ENCODE data around the gene SUCLG1. TPM values are rescaled to one million over a fixed set of nuclear protein-coding genes. Genes with fewer than 3 reads are reported as not detected.

Gene SUCLG1
- polyA plus RNA-seq, 4 donors: 224 to 777 (median 361) TPM

GRCh38 chr2:84492571-84492970, 33.5 kb upstream of the SUCLG1 start:
- Histone ChIP-seq H3K36me3 (ENCODE audit: control insufficient read depth in 3 of 3, insufficient read depth in 2 of 3, low read depth in 1 of 3, low read length in 3 of 3) (peaks cover 0 to 2% (median 0%) of the 10 kb centered on the region in 3 donors), H3K27me3 (ENCODE audit: control insufficient read depth in 3 of 3, insufficient read depth in 3 of 3, low read length in 3 of 3) (no peaks in the 10 kb centered on the region), H3K9me3 (ENCODE audit: control insufficient read depth in 2 of 2, insufficient read depth in 1 of 2, low read depth in 1 of 2, low read length in 1 of 2) (no peaks in the 10 kb centered on the region), H3K27ac (ENCODE audit: low read depth in 1 of 3, low read length in 2 of 3) (no peak overlapping the region), H3K4me1 (ENCODE audit: control insufficient read depth in 3 of 3, insufficient read depth in 2 of 3, low read depth in 1 of 3, low read length in 2 of 3) (peaks cover under 1 to 11% (median under 1%) of the 10 kb centered on the region in 3 donors), H3K4me3 (ENCODE audit: low read depth in 1 of 3, low read length in 3 of 3) (no peak overlapping the region)
- FAIRE-seq (no peak), DNase-seq (no peak)
- 65 to 87% (median 86%) methylated on average over 1 of the region's 1 CpG for WGBS, 3 donors

- DNase-seq (no peak), FAIRE-seq (no peak)
- peaks cover 0 to 2% (median 0%) of the 10 kb centered on the region in 3 donors for H3K36me3 ChIP-seq (ENCODE audit: control insufficient read depth in 3 of 3, insufficient read depth in 2 of 3, low read depth in 1 of 3, low read length in 3 of 3)
- no peak overlapping the region for H3K27ac ChIP-seq (ENCODE audit: low read depth in 1 of 3, low read length in 2 of 3)
- H3K9me3 ChIP-seq (ENCODE audit: control insufficient read depth in 2 of 2, insufficient read depth in 1 of 2, low read depth in 1 of 2, low read length in 1 of 2): no peaks in the 10 kb centered on the region
- H3K27me3 ChIP-seq (ENCODE audit: control insufficient read depth in 3 of 3, insufficient read depth in 3 of 3, low read length in 3 of 3): no peaks in the 10 kb centered on the region
- H3K4me1 ChIP-seq (ENCODE audit: control insufficient read depth in 3 of 3, insufficient read depth in 2 of 3, low read depth in 1 of 3, low read length in 2 of 3): peaks cover 4 to 20% (median 6%) of the 10 kb centered on the region in 3 donors
- no peak overlapping the region for H3K4me3 ChIP-seq (ENCODE audit: low read depth in 1 of 3, low read length in 3 of 3)
- 93 to 97% (median 93%) methylated on average over 6 of the region's 6 CpGs for WGBS, 3 donors
Measured at GRCh38 chr2:84491741-84492140, 32.7 kb upstream of the SUCLG1 start.

DNA sequence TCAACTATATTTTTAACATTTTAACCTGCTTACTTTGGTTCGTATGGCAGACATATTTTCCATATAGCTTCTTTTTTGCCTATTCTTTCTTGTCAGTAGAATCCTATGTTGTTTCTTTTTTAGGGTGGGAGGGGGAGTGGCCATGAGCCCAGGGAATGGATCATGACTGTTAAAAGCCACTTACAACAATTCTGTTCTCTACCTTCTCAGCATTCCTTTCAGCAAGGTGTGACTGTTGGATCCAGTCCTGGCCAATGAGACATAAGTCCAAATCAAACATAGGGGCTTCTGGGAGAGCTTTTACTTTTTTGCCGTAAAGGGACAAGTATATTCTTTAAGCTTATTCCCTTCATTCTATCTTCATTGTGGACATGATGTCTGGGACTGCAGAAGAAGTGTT, 32.2 kb upstream of the SUCLG1 start:
- Histone ChIP-seq H3K27me3 (ENCODE audit: control insufficient read depth in 3 of 3, insufficient read depth in 3 of 3, low read length in 3 of 3) (no peaks in the 10 kb centered on the region), H3K4me3 (ENCODE audit: low read depth in 1 of 3, low read length in 3 of 3) (no peak overlapping the region), H3K4me1 (ENCODE audit: control insufficient read depth in 3 of 3, insufficient read depth in 2 of 3, low read depth in 1 of 3, low read length in 2 of 3) (peaks cover 4 to 22% (median 6%) of the 10 kb centered on the region in 3 donors), H3K9me3 (ENCODE audit: control insufficient read depth in 2 of 2, insufficient read depth in 1 of 2, low read depth in 1 of 2, low read length in 1 of 2) (no peaks in the 10 kb centered on the region), H3K27ac (ENCODE audit: low read depth in 1 of 3, low read length in 2 of 3) (no peak overlapping the region), H3K36me3 (ENCODE audit: control insufficient read depth in 3 of 3, insufficient read depth in 2 of 3, low read depth in 1 of 3, low read length in 3 of 3) (peaks cover 0 to 2% (median 0%) of the 10 kb centered on the region in 3 donors)
- DNase-seq (no peak), FAIRE-seq (no peak)
- WGBS, 3 donors: 47 to 73% (median 50%) methylated on average over 2 of the region's 2 CpGs

DNA sequence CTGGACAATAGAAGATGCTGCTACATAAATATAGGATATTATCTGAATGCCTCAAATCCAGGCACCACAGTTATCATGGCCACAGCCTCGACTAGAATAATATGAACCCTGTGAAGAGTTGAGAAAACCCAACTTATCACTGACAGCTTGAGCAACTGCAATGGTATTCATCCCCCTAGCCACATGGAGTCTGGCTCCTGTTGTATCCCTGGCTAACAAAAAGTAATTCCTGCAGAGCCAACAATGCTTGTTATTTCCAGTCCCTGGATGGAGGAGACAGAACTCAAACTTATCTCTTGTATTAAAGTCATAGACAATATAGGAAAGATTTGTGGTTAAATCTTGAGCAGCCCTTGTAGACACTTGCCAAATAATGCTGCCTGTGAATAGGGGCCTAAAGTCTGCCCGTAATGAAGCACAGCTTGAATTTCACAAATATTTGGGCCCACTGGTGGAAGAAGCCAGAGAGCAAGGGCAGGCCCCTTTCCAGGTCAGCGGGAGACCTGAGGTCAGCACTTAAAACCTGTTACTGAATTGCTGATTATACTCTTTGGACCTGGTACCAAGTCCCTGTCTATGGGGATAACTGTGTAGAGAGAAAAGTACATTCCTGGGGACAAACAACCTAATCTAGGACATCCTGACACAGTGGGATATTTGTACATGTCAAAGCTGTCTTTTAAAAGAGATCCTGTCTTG, 28.4 kb upstream of the SUCLG1 start:
- 15 to 49% (median 26%) methylated on average over 3 of the region's 3 CpGs for WGBS, 3 donors
- Histone ChIP-seq H3K27ac (ENCODE audit: low read depth in 1 of 3, low read length in 2 of 3) (peak overlapping the region in 2 of 3 donors; percentile 32 to 70), H3K36me3 (ENCODE audit: control insufficient read depth in 3 of 3, insufficient read depth in 2 of 3, low read depth in 1 of 3, low read length in 3 of 3) (no peaks in the 10 kb centered on the region), H3K9me3 (ENCODE audit: control insufficient read depth in 2 of 2, insufficient read depth in 1 of 2, low read depth in 1 of 2, low read length in 1 of 2) (no peaks in the 10 kb centered on the region), H3K4me1 (ENCODE audit: control insufficient read depth in 3 of 3, insufficient read depth in 2 of 3, low read depth in 1 of 3, low read length in 2 of 3) (peaks cover 4 to 34% (median 6%) of the 10 kb centered on the region in 3 donors), H3K27me3 (ENCODE audit: control insufficient read depth in 3 of 3, insufficient read depth in 3 of 3, low read length in 3 of 3) (no peaks in the 10 kb centered on the region), H3K4me3 (ENCODE audit: low read depth in 1 of 3, low read length in 3 of 3) (no peak overlapping the region)
- FAIRE-seq: no peak
- peak; percentile 63 for DNase-seq

- H3K27ac ChIP-seq (ENCODE audit: low read depth in 1 of 3, low read length in 2 of 3): peak overlapping the region; percentile 50 to 70 (median 51)
- no peaks in the 10 kb centered on the region for H3K27me3 ChIP-seq (ENCODE audit: control insufficient read depth in 3 of 3, insufficient read depth in 3 of 3, low read length in 3 of 3)
- H3K4me1 ChIP-seq (ENCODE audit: control insufficient read depth in 3 of 3, insufficient read depth in 2 of 3, low read depth in 1 of 3, low read length in 2 of 3): peaks cover 4 to 34% (median 6%) of the 10 kb centered on the region in 3 donors
- DNase-seq (peak; percentile 96), FAIRE-seq (no peak)
- no peaks in the 10 kb centered on the region for H3K36me3 ChIP-seq (ENCODE audit: control insufficient read depth in 3 of 3, insufficient read depth in 2 of 3, low read depth in 1 of 3, low read length in 3 of 3)
- WGBS, 3 donors: 4 to 53% (median 22%) methylated on average over 2 of the region's 2 CpGs
- no peak overlapping the region for H3K4me3 ChIP-seq (ENCODE audit: low read depth in 1 of 3, low read length in 3 of 3)
- no peaks in the 10 kb centered on the region for H3K9me3 ChIP-seq (ENCODE audit: control insufficient read depth in 2 of 2, insufficient read depth in 1 of 2, low read depth in 1 of 2, low read length in 1 of 2)
Measured at GRCh38 chr2:84486441-84487115, 27.5 kb upstream of the SUCLG1 start.

- peaks cover 4 to 29% (median 6%) of the 10 kb centered on the region in 3 donors for H3K4me1 ChIP-seq (ENCODE audit: control insufficient read depth in 3 of 3, insufficient read depth in 2 of 3, low read depth in 1 of 3, low read length in 2 of 3)
- no peak overlapping the region for H3K27ac ChIP-seq (ENCODE audit: low read depth in 1 of 3, low read length in 2 of 3)
- 83 to 100% (median 87%) methylated on average over 1 of the region's 1 CpG for WGBS, 3 donors
- no peaks in the 10 kb centered on the region for H3K27me3 ChIP-seq (ENCODE audit: control insufficient read depth in 3 of 3, insufficient read depth in 3 of 3, low read length in 3 of 3)
- no peak for DNase-seq
- no peak for FAIRE-seq
- peaks cover 0 to 2% (median 0%) of the 10 kb centered on the region in 3 donors for H3K36me3 ChIP-seq (ENCODE audit: control insufficient read depth in 3 of 3, insufficient read depth in 2 of 3, low read depth in 1 of 3, low read length in 3 of 3)
- no peak overlapping the region for H3K4me3 ChIP-seq (ENCODE audit: low read depth in 1 of 3, low read length in 3 of 3)
- peaks cover 0 to 10% of the 10 kb centered on the region in 2 donors for H3K9me3 ChIP-seq (ENCODE audit: control insufficient read depth in 2 of 2, insufficient read depth in 1 of 2, low read depth in 1 of 2, low read length in 1 of 2)
Measured at GRCh38 chr2:84483320-84483719, 24.2 kb upstream of the SUCLG1 start.

- Histone ChIP-seq H3K27me3 (ENCODE audit: control insufficient read depth in 3 of 3, insufficient read depth in 3 of 3, low read length in 3 of 3) (no peaks in the 10 kb centered on the region), H3K9me3 (ENCODE audit: control insufficient read depth in 2 of 2, insufficient read depth in 1 of 2, low read depth in 1 of 2, low read length in 1 of 2) (peaks cover 0 to 16% of the 10 kb centered on the region in 2 donors), H3K4me3 (ENCODE audit: low read depth in 1 of 3, low read length in 3 of 3) (no peak overlapping the region), H3K27ac (ENCODE audit: low read depth in 1 of 3, low read length in 2 of 3) (no peak overlapping the region), H3K36me3 (ENCODE audit: control insufficient read depth in 3 of 3, insufficient read depth in 2 of 3, low read depth in 1 of 3, low read length in 3 of 3) (peaks cover 0 to 2% (median 0%) of the 10 kb centered on the region in 3 donors), H3K4me1 (ENCODE audit: control insufficient read depth in 3 of 3, insufficient read depth in 2 of 3, low read depth in 1 of 3, low read length in 2 of 3) (peaks cover 4 to 23% (median 6%) of the 10 kb centered on the region in 3 donors)
- WGBS, 3 donors: 74 to 79% (median 78%) methylated on average over 3 of the region's 3 CpGs
- DNase-seq (no peak), FAIRE-seq (no peak)
Measured at GRCh38 chr2:84482603-84483002, 23.5 kb upstream of the SUCLG1 start.

DNA sequence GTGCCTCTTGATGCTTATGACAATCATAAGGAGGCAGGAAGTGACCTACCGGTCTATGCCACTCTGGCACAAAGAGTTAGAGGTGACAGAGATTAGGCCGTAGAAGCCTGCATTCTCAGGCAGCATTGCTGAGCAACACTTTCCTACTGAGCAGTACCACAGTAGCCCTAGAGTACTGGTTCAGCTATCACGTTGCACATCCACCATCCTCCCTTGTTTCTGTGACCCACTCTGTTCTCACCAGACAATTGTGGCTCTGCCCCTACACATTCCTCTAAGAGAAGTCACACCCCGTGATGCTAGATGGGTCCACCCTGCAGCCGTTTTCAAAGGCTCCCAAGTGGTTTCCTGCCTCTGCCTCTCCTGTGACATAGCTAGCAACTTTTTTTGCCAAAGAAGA, 22.6 kb upstream of the SUCLG1 start:
- 54 to 78% (median 61%) methylated on average over 5 of the region's 5 CpGs for WGBS, 3 donors

More for the DNA sequence above, 22.6 kb upstream of the SUCLG1 start:
- FAIRE-seq (no peak), DNase-seq (no peak)
- Histone ChIP-seq H3K9me3 (ENCODE audit: control insufficient read depth in 2 of 2, insufficient read depth in 1 of 2, low read depth in 1 of 2, low read length in 1 of 2) (peaks cover 0 to 24% of the 10 kb centered on the region in 2 donors), H3K27me3 (ENCODE audit: control insufficient read depth in 3 of 3, insufficient read depth in 3 of 3, low read length in 3 of 3) (no peaks in the 10 kb centered on the region), H3K27ac (ENCODE audit: low read depth in 1 of 3, low read length in 2 of 3) (no peak overlapping the region), H3K4me3 (ENCODE audit: low read depth in 1 of 3, low read length in 3 of 3) (no peak overlapping the region), H3K4me1 (ENCODE audit: control insufficient read depth in 3 of 3, insufficient read depth in 2 of 3, low read depth in 1 of 3, low read length in 2 of 3) (peaks cover 0 to 14% (median 0%) of the 10 kb centered on the region in 3 donors), H3K36me3 (ENCODE audit: control insufficient read depth in 3 of 3, insufficient read depth in 2 of 3, low read depth in 1 of 3, low read length in 3 of 3) (peaks cover 0 to 2% (median 0%) of the 10 kb centered on the region in 3 donors)

Data from small intestine (tissue), 7 donors.